BJ (cell line): ENCODE results near the gene ZSWIM4. TPM values are rescaled to one million over a fixed set of nuclear protein-coding genes. Genes with fewer than 3 reads are reported as not detected.

Experiments
- CTCF ChIA-PET: fragments of 350-600 bp; formaldehyde crosslinking; extraction: SDS; loops from one replicate; lab custom pipeline; 2021; ENCODE audit warnings: antibody characterized with exemption, inconsistent platforms; lab: Yijun Ruan, JAX
- POLR2A ChIA-PET: fragments of 300-600 bp; sonication (Branson Sonifier 250); formaldehyde crosslinking; extraction: SDS; loops from one replicate; lab custom pipeline; 2021; ENCODE audit warnings: antibody characterized with exemption; lab: Charles Lee
- DNase-seq: peaks from one replicate; pipeline ENCODE4 v3.0.0-alpha.2; 2011; ENCODE audit warnings: low read depth
- H3K27me3 ChIP-seq: 2 replicates; pipeline ENCODE4 v1.6.0; 2011; ENCODE audit warnings: low read length; ENCODE audit not compliant: control insufficient read depth, insufficient read depth
- H3K36me3 ChIP-seq: 2 replicates; pipeline ENCODE4 v1.5.1; 2011; ENCODE audit warnings: low read length; ENCODE audit not compliant: control insufficient read depth, insufficient read depth
- H3K4me3 ChIP-seq: 2 replicates; pipeline ENCODE4 v1.5.1; 2011; ENCODE audit warnings: low read depth, mild to moderate bottlenecking, control low read depth, low read length
- CTCF ChIP-seq: IDR thresholded peaks from 2 replicates; pipeline ENCODE4 v1.5.1; 2011; ENCODE audit warnings: low read depth, mild to moderate bottlenecking, control low read depth, inconsistent platforms, low read length, moderate library complexity; ENCODE audit not compliant: insufficient read depth
- polyA plus RNA-seq: library from polyadenylated mRNA; depleted of rRNA; stranded (reverse); fragments of >200 nt; gene quantifications from 2 replicates; pipeline ENCODE4 v1.2.3, GENCODE V29; 2011

ZSWIM4 gene
- polyA plus RNA-seq, 1 experiment, result 5.7 TPM

- Histone ChIP-seq H3K4me3 (no peak overlapping the region), H3K27me3 (no peaks in the 10 kb centered on the region), H3K36me3 (no peaks in the 10 kb centered on the region)
- no peak for TF ChIP-seq CTCF
- CTCF ChIA-PET, result interaction anchor here (0.6 to 1.8 kb wide), 3 partner anchors 10 to 190 kb away, joined by 3 to 4 read pairs (median 4); no protein-coding TSS in a partner anchor
- DNase-seq, result no peak
- POLR2A ChIA-PET, result interaction anchor here (0.6 kb wide), 1 partner anchor 201 kb away, joined by 3 read pairs; no protein-coding TSS in a partner anchor
These were observed 74.0 kb downstream of the ZSWIM4 start for GRCh38 chr19:13869281-13869680.

GRCh38 chr19:13870873-13871272, 75.6 kb downstream of the ZSWIM4 start:
- no peak for TF ChIP-seq CTCF
- DNase-seq, result no peak
- H3K4me3 ChIP-seq, result no peak overlapping the region
- POLR2A ChIA-PET, result no interaction called here
- CTCF ChIA-PET, result interaction anchor here (1.1 to 2.8 kb wide), 2 partner anchors 8 to 161 kb away, joined by 3 to 7 read pairs; partner anchors contain the start of gene IL27RA
- no peaks in the 10 kb centered on the region for H3K36me3 ChIP-seq
- no peaks in the 10 kb centered on the region for H3K27me3 ChIP-seq

GRCh38 chr19:13872339-13872694, 77.1 kb downstream of the ZSWIM4 start:
- Histone ChIP-seq H3K36me3 (no peaks in the 10 kb centered on the region), H3K27me3 (no peaks in the 10 kb centered on the region), H3K4me3 (peak overlapping the region; percentile 19; the same call in 1 of the 2 replicates)
- DNase-seq, result no peak
- ChIA-PET CTCF (interaction anchor here (1.2 to 2.8 kb wide), 2 partner anchors 10 to 206 kb away, joined by 3 to 7 read pairs; no protein-coding TSS in a partner anchor), POLR2A (interaction anchor here (0.5 to 0.6 kb wide), 3 partner anchors 19 to 33 kb away, joined by 3 to 9 read pairs (median 6); no protein-coding TSS in a partner anchor)
- TF ChIP-seq CTCF, result no peak

- H3K4me3 ChIP-seq, result peak overlapping the region; percentile 19
- no peaks in the 10 kb centered on the region for H3K36me3 ChIP-seq
- TF ChIP-seq CTCF, result peak; percentile 40
- CTCF ChIA-PET, result interaction anchor here (1.0 to 2.8 kb wide), 3 partner anchors 10 to 206 kb away, joined by 3 to 7 read pairs (median 4); no protein-coding TSS in a partner anchor
- DNase-seq, result no peak
- H3K27me3 ChIP-seq, result no peaks in the 10 kb centered on the region
- POLR2A ChIA-PET, result interaction anchor here (0.5 to 0.6 kb wide), 3 partner anchors 19 to 33 kb away, joined by 3 to 9 read pairs (median 6); no protein-coding TSS in a partner anchor
These were observed 77.6 kb downstream of the ZSWIM4 start for GRCh38 chr19:13872695-13873389.

GRCh38 chr19:13873834-13874515, 78.7 kb downstream of the ZSWIM4 start:
- DNase-seq, result no peak
- no peaks in the 10 kb centered on the region for H3K27me3 ChIP-seq
- no peak for TF ChIP-seq CTCF

More at GRCh38 chr19:13873834-13874515, 78.7 kb downstream of the ZSWIM4 start:
- POLR2A ChIA-PET, result no interaction called here
- Histone ChIP-seq H3K36me3 (no peaks in the 10 kb centered on the region), H3K4me3 (no peak overlapping the region)
- CTCF ChIA-PET, result interaction anchor here (1.0 to 1.7 kb wide), 5 partner anchors 12 to 197 kb away, joined by 3 to 5 read pairs (median 4); no protein-coding TSS in a partner anchor
